RKO (cell line): ENCODE measurements around the gene TDRD3.

Experiments used
- DNase-seq: peaks from one replicate; pipeline ENCODE4 v3.0.0-alpha.2; 2016; ENCODE audit warnings: low spot score

Gene TDRD3

GRCh38 chr13:60454425-60454824 is 57.4 kb downstream of the TDRD3 start:
- DNase-seq: no peak

GRCh38 chr13:60463787-60464186 is 66.8 kb downstream of the TDRD3 start:
- peak; percentile 10 for DNase-seq

GRCh38 chr13:60467098-60467497 is 70.1 kb downstream of the TDRD3 start:
- no peak for DNase-seq

DNA sequence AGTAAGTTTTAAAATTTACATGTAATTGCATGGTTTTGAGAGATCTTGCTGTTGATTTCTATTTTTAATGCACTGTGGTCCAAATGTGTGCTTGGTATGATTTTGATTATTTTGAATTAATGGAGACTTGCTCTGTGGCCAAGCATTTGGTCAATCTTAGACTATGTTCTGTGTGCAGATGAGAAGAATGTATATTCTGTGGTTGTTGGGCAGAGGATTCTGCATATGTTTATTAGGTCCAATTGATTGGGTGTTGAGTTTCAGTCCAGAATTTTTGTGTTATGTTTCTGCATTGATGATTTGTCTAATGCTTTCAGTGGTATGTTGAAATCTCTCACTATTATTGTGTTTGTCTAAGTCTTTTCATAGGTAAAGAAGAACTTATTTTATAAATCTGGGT is 82.3 kb downstream of the TDRD3 start:
- no peak for DNase-seq

GRCh38 chr13:60482012-60482411 is 85.0 kb downstream of the TDRD3 start:
- DNase-seq: no peak

- no peak for DNase-seq
These were observed 87.8 kb downstream of the TDRD3 start for GRCh38 chr13:60484865-60485264.

DNA sequence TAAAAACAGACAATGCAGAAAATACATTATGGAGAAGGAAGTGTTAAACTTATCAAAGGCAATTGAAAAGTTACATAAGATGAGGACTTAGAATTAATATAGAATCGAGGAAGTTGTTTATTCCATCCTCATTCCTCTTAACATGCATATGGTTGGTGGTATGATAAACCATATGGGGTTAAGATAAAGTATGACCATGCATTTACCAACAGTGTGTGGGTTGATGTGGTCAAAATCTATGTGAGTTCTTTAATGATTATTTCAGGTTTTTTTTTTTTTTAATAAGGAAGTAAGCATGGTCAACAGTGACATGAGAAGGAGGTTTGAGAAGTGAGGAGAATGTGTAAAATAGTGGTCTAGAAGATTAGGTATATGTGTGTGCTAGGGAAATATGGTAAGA is 94.5 kb downstream of the TDRD3 start:
- no peak for DNase-seq

DNA sequence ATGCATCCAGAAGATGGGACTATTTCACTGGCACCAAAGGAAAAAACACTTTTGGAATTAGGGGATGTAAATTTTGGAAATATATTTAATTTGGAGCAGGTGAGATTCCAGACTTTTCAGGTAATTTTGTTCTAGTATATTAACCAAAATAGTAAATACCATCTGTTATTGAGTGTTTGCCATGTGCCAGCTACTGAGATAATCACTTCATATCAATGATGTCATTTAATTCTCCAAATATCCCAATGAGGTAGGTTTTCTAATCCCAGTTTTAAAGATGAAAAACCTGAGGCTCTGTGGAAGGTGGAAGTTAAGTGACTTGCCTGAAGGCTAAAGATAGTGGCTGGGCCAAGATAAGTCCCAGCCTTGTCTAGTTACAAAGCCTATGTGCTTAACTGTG is 95.2 kb downstream of the TDRD3 start:
- DNase-seq: no peak

GRCh38 chr13:60494296-60494695 is 97.3 kb downstream of the TDRD3 start:
- no peak for DNase-seq

- DNase-seq: no peak
These were observed 104.2 kb downstream of the TDRD3 start for GRCh38 chr13:60501236-60501635.

DNA sequence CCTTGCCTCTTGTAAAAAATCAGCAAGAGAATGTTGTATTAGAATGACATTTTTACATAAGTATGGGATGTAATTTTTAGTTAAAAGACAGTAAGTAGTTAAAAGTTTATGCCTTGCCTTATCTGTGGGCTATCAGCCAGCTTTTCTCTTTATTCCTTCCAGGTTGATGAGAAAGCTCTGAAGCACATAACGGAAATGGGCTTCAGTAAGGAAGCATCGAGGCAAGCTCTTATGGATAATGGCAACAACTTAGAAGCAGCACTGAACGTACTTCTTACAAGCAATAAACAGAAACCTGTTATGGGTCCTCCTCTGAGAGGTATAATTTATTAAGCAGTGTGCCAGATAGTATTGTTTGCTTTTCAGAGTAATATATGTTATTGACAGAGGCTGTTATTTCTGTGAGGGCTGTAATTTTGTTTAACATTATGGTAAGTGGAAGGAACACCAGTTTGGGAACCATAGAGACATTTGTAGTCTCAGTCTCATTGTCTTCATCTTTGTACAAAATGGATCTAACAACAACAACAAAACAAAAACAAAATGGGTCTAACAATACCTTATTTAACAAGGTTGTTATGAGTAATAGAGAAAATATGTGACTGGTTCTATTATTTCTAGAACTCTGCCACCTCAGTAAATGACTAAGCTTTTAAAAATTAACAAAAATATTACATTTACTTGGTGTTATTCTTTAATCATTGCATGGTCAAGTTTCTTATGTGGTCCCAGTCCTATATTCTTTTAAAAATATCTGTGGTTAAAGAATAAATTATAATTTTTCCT is 112.8 kb downstream of the TDRD3 start:
- DNase-seq: peak; percentile 26

GRCh38 chr13:60511637-60512036 is 114.6 kb downstream of the TDRD3 start:
- DNase-seq: no peak

DNA sequence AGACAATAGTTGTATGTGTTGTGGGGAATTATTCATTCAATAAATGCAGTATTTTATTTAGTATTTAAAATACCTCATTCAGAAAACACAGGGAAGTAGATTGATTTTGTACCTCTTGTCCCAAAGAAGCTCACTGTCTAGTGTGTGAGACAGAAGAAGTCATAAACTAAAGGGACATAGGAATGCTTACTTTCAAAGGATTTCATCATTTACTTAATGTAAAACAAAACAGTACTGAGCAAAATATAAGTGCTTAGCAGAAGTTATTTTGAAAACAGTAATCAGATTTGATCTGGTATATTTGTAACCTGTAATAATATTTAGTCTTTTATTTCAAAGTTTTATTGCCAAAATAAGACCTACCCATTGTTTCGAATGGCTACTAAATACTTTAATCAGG is 117.9 kb downstream of the TDRD3 start:
- no peak for DNase-seq

DNA sequence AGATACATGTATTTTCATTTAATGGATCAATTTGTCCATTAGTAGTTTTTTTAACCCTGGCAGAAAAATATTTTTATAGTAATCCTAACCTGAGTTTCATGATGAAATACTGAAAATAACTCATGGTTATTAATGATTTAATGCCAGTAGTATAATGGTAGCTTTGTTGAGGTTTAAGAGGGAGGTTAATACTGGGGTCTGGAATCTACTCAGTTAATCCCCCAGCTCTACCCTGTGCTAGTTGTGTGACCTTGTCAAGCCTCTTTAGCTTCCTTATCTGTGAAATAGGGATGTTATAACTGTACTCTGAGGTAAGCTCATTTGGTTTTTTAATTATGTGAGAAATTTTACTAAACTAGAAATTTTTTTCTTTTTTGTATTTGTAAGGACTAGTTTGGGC is 122.5 kb downstream of the TDRD3 start:
- no peak for DNase-seq

DNA sequence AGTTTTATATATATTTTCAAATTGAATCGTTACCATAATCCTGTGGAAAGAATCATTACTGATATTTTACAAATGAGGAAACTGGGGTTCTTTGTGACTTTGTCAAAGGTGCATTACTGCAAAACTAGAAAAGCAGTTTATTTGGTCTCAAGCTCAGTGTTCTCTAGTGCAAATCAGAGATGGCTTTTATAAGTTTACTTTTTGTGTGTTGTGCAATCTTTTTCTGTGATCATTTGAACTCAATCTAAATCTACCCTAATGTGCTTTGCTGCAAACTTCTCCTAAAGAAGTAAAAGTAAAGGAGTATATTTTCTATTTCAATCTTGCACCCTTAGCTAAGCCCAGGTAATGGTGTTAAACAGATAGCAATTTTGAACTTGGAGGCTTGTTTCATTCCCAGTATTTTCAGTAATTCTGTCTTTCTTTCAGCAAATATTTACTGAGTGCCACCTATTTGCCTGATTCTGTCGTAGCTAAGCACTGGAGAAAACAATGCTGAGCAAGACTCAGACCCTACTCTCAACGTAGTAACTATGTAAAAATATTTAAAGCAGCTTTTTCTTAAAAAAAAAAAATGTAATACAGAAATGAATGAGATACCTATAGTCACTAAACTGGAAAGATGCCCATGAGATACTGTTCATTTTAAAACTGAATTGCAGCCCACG is 124.0 kb downstream of the TDRD3 start:
- no peak for DNase-seq

DNA sequence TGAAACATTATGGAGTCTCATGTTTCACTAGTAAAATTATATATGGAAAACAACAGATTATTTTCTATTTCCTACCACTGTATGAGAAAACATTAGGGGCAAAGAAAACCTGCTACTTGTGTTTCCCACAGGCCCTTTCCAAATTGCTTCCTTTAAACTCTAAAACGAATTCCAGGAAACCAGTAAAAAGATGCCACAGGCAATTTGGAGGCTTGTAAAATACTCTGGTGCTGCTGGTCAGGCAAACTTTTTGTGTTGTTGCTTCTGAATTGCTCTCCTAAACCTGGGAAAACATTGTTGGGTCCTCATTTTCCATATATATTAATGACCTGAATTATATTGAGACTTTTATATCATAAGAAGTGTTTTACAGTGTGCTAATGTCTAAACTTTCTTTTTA is 141.5 kb downstream of the TDRD3 start:
- no peak for DNase-seq

GRCh38 chr13:60540276-60540675 is 143.3 kb downstream of the TDRD3 start:
- no peak for DNase-seq

DNA sequence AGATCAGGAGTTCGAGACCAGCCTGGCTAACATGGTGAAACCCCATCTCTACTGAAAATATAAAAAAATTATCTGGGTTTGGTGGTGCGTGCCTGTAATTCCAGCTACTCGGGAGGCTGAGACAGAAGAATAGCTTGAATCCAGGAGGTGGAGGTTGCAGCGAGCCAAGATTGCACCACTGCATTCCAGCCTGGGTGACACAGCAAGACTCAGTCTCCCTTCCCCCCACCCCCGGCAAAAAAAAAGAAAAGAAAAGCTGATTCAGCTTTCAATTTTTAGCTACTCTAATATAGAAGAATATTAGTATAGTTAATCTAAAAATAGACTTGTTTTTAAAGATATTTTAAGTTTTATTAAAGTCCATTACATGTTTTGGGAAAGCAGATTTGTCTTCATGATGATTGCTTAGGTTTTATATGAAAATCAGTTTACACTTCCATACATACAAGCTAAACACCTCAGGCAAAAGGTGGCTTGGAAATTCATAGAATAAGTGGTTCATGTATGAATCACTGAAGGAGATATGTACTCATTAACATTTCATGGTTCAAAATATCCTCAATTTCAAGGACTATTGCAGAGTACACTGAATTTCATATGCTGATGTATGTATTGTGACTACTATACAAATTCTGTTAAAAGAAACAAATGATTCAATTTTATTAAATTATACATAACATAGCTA is 165.2 kb downstream of the TDRD3 start:
- DNase-seq: no peak

DNA sequence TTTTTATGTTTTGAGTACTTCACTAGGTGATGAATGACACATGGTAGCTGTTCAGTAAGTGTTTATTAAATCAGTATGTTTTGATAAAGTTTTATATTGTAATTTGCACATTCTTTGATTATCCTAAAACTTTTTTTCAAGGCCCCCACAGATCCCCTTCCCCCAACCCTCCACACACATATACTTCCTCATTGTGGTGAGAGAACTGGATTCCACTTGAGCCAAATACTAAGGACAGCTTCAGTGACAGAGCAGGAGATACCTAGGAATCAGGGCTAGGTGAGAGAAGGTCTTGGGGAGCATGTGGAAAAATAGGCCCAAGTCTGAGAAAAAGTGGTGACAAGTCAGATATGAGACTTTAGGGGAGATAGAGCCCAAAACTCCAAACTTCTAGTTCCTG is 174.6 kb downstream of the TDRD3 start:
- no peak for DNase-seq

GRCh38 chr13:60572003-60572798 is 175.2 kb downstream of the TDRD3 start:
- DNase-seq: peak; percentile 22

- no peak for DNase-seq
These were observed 175.8 kb downstream of the TDRD3 start for GRCh38 chr13:60572855-60573254.

DNA sequence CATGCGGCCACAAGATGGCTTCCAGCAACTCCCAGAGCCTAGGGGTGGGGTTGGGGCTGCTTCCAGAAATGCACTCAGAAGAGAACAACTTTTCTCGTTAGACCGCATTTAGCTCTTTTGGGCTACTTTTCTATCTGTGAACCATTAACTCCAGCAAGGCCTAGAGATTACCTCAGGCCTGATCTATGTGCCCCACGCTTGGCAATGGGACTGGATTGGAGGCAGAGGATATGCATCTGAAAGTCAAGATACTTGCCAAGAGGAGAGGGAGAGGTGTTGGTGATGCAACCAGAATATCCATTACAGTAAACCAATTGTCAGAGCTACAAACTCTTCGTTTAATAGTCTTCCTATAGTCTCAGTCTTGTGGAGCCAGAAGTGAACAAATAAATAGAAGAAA is 177.7 kb downstream of the TDRD3 start:
- no peak for DNase-seq
